ENCODE measurements around the gene PLCB3.

The PLCB3 gene

GRCh38 chr11:64219755-64220154, 31.6 kb upstream of the PLCB3 start:
- Histone ChIP-seq H3K9ac (no peak overlapping the region), H3K4me3 (IDR thresholded peaks at IDR 0.05; ENCODE audit: insufficient read depth, low read depth, low read length) (no peak overlapping the region), H3K4me2 (no peak overlapping the region), H3K27me3 (ENCODE audit: insufficient read depth, low read depth) (no peaks in the 10 kb centered on the region), H3K36me3 (ENCODE audit: insufficient read depth) (no peaks in the 10 kb centered on the region), H2AFZ (ENCODE audit: low read depth) (no peak overlapping the region), H3K27ac (no peak overlapping the region), H3K4me1 (ENCODE audit: low read depth, poor library complexity, severe bottlenecking) (no peaks in the 10 kb centered on the region), H3K79me2 (ENCODE audit: insufficient read depth, low read depth) (no peaks in the 10 kb centered on the region), H4K20me1 (ENCODE audit: insufficient read depth) (no peaks in the 10 kb centered on the region)
- TF ChIP-seq CTCF (conservative IDR thresholded peaks at IDR 0.05; ENCODE audit: low read depth, low read length) = no peak

- Histone ChIP-seq H3K4me1 (ENCODE audit: low read depth, poor library complexity, severe bottlenecking) (peaks cover 3% of the 10 kb centered on the region), H3K36me3 (ENCODE audit: insufficient read depth) (no peaks in the 10 kb centered on the region), H4K20me1 (ENCODE audit: insufficient read depth) (no peaks in the 10 kb centered on the region), H3K27me3 (ENCODE audit: insufficient read depth, low read depth) (no peaks in the 10 kb centered on the region), H3K27ac (no peak overlapping the region), H3K4me3 (IDR thresholded peaks at IDR 0.05; ENCODE audit: insufficient read depth, low read depth, low read length) (no peak overlapping the region), H3K9ac (no peak overlapping the region), H3K4me2 (no peak overlapping the region), H3K79me2 (ENCODE audit: insufficient read depth, low read depth) (no peaks in the 10 kb centered on the region), H2AFZ (ENCODE audit: low read depth) (no peak overlapping the region)
- TF ChIP-seq CTCF (conservative IDR thresholded peaks at IDR 0.05; ENCODE audit: low read depth, low read length) = no peak
Measured at GRCh38 chr11:64220271-64220670, 31.1 kb upstream of the PLCB3 start.

- Histone ChIP-seq H4K20me1 (ENCODE audit: insufficient read depth) (no peaks in the 10 kb centered on the region), H3K4me1 (ENCODE audit: low read depth, poor library complexity, severe bottlenecking) (peaks cover 6% of the 10 kb centered on the region), H3K4me2 (no peak overlapping the region), H3K36me3 (ENCODE audit: insufficient read depth) (no peaks in the 10 kb centered on the region), H3K79me2 (ENCODE audit: insufficient read depth, low read depth) (no peaks in the 10 kb centered on the region), H3K27ac (no peak overlapping the region), H3K9ac (no peak overlapping the region), H3K27me3 (ENCODE audit: insufficient read depth, low read depth) (no peaks in the 10 kb centered on the region), H2AFZ (ENCODE audit: low read depth) (no peak overlapping the region), H3K4me3 (IDR thresholded peaks at IDR 0.05; ENCODE audit: insufficient read depth, low read depth, low read length) (no peak overlapping the region)
- TF ChIP-seq CTCF (conservative IDR thresholded peaks at IDR 0.05; ENCODE audit: low read depth, low read length) = no peak
Measured at GRCh38 chr11:64220798-64221197, 30.5 kb upstream of the PLCB3 start.

- TF ChIP-seq CTCF (conservative IDR thresholded peaks at IDR 0.05; ENCODE audit: low read depth, low read length) = no peak
- no peaks in the 10 kb centered on the region for H4K20me1 ChIP-seq (ENCODE audit: insufficient read depth)
Measured at GRCh38 chr11:64222651-64223000, 28.7 kb upstream of the PLCB3 start.

More at GRCh38 chr11:64222651-64223000, 28.7 kb upstream of the PLCB3 start:
- Histone ChIP-seq H3K9ac (no peak overlapping the region), H3K4me1 (ENCODE audit: low read depth, poor library complexity, severe bottlenecking) (peaks cover 17% of the 10 kb centered on the region), H3K36me3 (ENCODE audit: insufficient read depth) (no peaks in the 10 kb centered on the region), H3K27me3 (ENCODE audit: insufficient read depth, low read depth) (no peaks in the 10 kb centered on the region), H3K4me3 (IDR thresholded peaks at IDR 0.05; ENCODE audit: insufficient read depth, low read depth, low read length) (no peak overlapping the region), H3K27ac (no peak overlapping the region), H2AFZ (ENCODE audit: low read depth) (no peak overlapping the region), H3K79me2 (ENCODE audit: insufficient read depth, low read depth) (no peaks in the 10 kb centered on the region), H3K4me2 (no peak overlapping the region)
